HEK293T (cell line): ENCODE results near the gene MAP4K4.

ENCODE experiments used
- BHLHE40 ChIP-seq: fragments of 450-650 bp; IDR thresholded peaks from 2 replicates; pipeline ENCODE4 v1.6.1; 2016; ENCODE audit warnings: mild to moderate bottlenecking, moderate library complexity, borderline replicate concordance
- CTBP1 ChIP-seq: fragments of 450-650 bp; IDR thresholded peaks from 2 replicates; pipeline ENCODE4 v1.6.1; 2016; ENCODE audit warnings: borderline replicate concordance
- FOXA1 ChIP-seq: fragments of 450-650 bp; IDR thresholded peaks from 2 replicates; pipeline ENCODE4 v1.6.1; 2016; ENCODE audit warnings: mild to moderate bottlenecking
- FOXM1 ChIP-seq: fragments of 450-650 bp; IDR thresholded peaks from 2 replicates; pipeline ENCODE4 v1.6.1; 2017; ENCODE audit warnings: mild to moderate bottlenecking, borderline replicate concordance
- L3MBTL2 ChIP-seq: fragments of 450-650 bp; conservative IDR thresholded peaks from 2 replicates; pipeline ENCODE4 v1.6.1; 2016; ENCODE audit warnings: mild to moderate bottlenecking
- SP1 ChIP-seq: fragments of 450-650 bp; IDR thresholded peaks from 2 replicates; pipeline ENCODE4 v1.6.1; 2017
- SUZ12 ChIP-seq: fragments of 450-650 bp; IDR thresholded peaks from 2 replicates; pipeline ENCODE4 v1.6.1; 2016; ENCODE audit warnings: mild to moderate bottlenecking
- TARDBP ChIP-seq: fragments of 450-650 bp; IDR thresholded peaks from 2 replicates; pipeline ENCODE4 v1.6.1; 2016

DNA sequence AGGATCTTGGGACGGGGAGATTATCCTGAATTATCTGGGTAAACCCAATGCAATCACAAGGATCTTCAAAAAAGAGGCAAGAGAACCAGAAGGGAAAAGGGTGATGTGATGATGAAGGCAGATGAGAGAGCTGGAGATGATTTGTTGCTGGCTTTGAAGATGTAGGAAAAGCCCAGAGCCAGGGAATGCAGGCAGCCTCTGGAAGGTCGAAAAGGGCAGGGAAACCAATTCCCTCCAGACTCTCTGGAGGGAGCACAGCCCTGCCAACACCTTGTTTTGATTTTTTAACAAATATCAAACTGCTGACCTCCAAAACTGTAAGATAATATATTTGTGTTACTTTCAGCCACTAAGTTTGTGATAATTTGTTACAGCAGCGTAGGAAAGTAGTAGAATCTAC, 245.3 kb downstream of the MAP4K4 start:
- TF ChIP-seq BHLHE40 = no peak
- no peak for TF ChIP-seq FOXM1
- TF ChIP-seq FOXA1 = no peak
- TF ChIP-seq SP1 = no peak
- TF ChIP-seq TARDBP = no peak
- no peak for TF ChIP-seq L3MBTL2
- no peak for TF ChIP-seq SUZ12
- no peak for TF ChIP-seq CTBP1
